ENCODE measurements around the gene PLEKHA6. TPM values are rescaled to one million over a fixed set of nuclear protein-coding genes. Genes with fewer than 3 reads are reported as not detected.

PLEKHA6 gene
- total and polyA plus RNA-seq, 2 of the 4 experiments (the other 2 are of a cell fraction) = 8.2 to 19.9 TPM

- H3K36me3 ChIP-seq (ENCODE audit: control insufficient read depth, insufficient read depth, low read length) = peaks cover 7% of the 10 kb centered on the region
Measured at GRCh38 chr1:204409123-204409522, 49.4 kb upstream of the PLEKHA6 start.

More at GRCh38 chr1:204409123-204409522, 49.4 kb upstream of the PLEKHA6 start:
- no peak overlapping the region for H2BK120ac ChIP-seq (ENCODE audit: low read depth, low read length)
- no peaks in the 10 kb centered on the region for H3K4me1 ChIP-seq (ENCODE audit: control insufficient read depth, insufficient read depth, low read length)
- H3K9me1 ChIP-seq (ENCODE audit: insufficient read depth, low read length) = no peaks in the 10 kb centered on the region
- TF ChIP-seq MXI1 (IDR thresholded peaks at IDR 0.05; ENCODE audit: borderline replicate concordance, low read depth, low read length) (no peak), NFE2L2 (IDR thresholded peaks at IDR 0.05; ENCODE audit: low read depth, low read length) (no peak), MAZ (IDR thresholded peaks at IDR 0.05; ENCODE audit: borderline replicate concordance, low read depth, low read length) (0 out of 2 replicates have a peak, but pooled peaks have one; percentile 17), POLR2A (IDR thresholded peaks at IDR 0.05; ENCODE audit: low read depth, low read length) (no peak; the same call in 1 of the 2 replicates), CHD1 (IDR thresholded peaks at IDR 0.05; ENCODE audit: low read depth, low read length) (peak; percentile 13; the same call in 1 of the 2 replicates)
- H3K27ac ChIP-seq (ENCODE audit: insufficient read depth, low read length) = peak overlapping the region; percentile 35; the same call in 1 of the 2 replicates
- no peak overlapping the region for H4K91ac ChIP-seq (ENCODE audit: insufficient read depth, low read depth, low read length)
- peak overlapping the region; percentile 94 for H3K4me2 ChIP-seq (ENCODE audit: low read depth, low read length)
- CTCF ChIA-PET = no interaction called here
- ATAC-seq (ENCODE audit: low read depth) (no peak), DNase-seq (no peak)
- in situ Hi-C loops (cut with MboI; ENCODE audit: low sequenced_read_pairs) (no loop called here), intact Hi-C loops (cut with micrococcal nuclease) (loop anchor here (1.0 kb wide), 1 partner anchor 94 kb away; no protein-coding TSS in a partner anchor), dilution Hi-C loops (cut with HindIII; ENCODE audit: low sequenced_read_pairs, unreplicated experiment) (no loop called here)
- H3K79me1 ChIP-seq (ENCODE audit: low read depth in 1 of 2, low read length in 2 of 2) = peaks cover 0 to 23% of the 10 kb centered on the region in 2 experiments; a peak in 2 of 4 replicates
- H3K4ac ChIP-seq (ENCODE audit: low read depth, low read length) = no peak overlapping the region
- peak overlapping the region; percentile 98 for H3K9ac ChIP-seq (ENCODE audit: low read depth, low read length)
- no peaks in the 10 kb centered on the region for H3K9me3 ChIP-seq (ENCODE audit: control insufficient read depth, insufficient read depth, low read length)
- H2AK9ac ChIP-seq (replicated peaks; ENCODE audit: low read depth, low read length, poor library complexity) = no peak overlapping the region
- no peak overlapping the region for H2AFZ ChIP-seq (replicated peaks; ENCODE audit: low read length, poor library complexity)
- H3K23ac ChIP-seq (ENCODE audit: low read depth, low read length) = peak overlapping the region; percentile 91
- H3K27me3 ChIP-seq (ENCODE audit: control insufficient read depth, insufficient read depth, low read length) = no peaks in the 10 kb centered on the region
- H2AK5ac ChIP-seq (ENCODE audit: low read depth, low read length) = no peak overlapping the region
- no peak overlapping the region for H4K8ac ChIP-seq (ENCODE audit: low read depth in 2 of 2, low read length in 2 of 2)
- peak overlapping the region; percentile 71 for H3K14ac ChIP-seq (replicated peaks; ENCODE audit: low read depth, low read length)
- no peak overlapping the region for H2BK15ac ChIP-seq (ENCODE audit: low read depth, low read length)
- no peak overlapping the region for H2BK20ac ChIP-seq (ENCODE audit: low read depth, low read length)
- POLR2A ChIA-PET (ENCODE audit: unreplicated experiment) = no interaction called here
- no TSS peak for BruUV-seq (replicated peaks)
- peak overlapping the region; percentile 85 for H3K4me3 ChIP-seq (ENCODE audit: insufficient read depth, low read depth, low read length)
- H4K5ac ChIP-seq (ENCODE audit: low read depth, low read length) = no peak overlapping the region
- 0 out of 2 replicates have a peak overlapping the region, but pooled peaks have one; percentile 48 for H3K56ac ChIP-seq (ENCODE audit: extremely low read depth, insufficient read depth, low read length)
- no CpG with 5 or more reads among the region's 3 CpGs for WGBS, 2 experiments (ENCODE audit: extremely low coverage in 2 of 2, insufficient read length in 1 of 2)
- H3K18ac ChIP-seq (ENCODE audit: low read depth, low read length) = no peak overlapping the region
- peaks cover 72% of the 10 kb centered on the region for H4K20me1 ChIP-seq (ENCODE audit: insufficient read depth, low read length)
- H2BK5ac ChIP-seq (ENCODE audit: low read depth, low read length, poor library complexity, severe bottlenecking) = no peak overlapping the region

Measured in IMR-90 (cell line).